GM13976 (cell line): ENCODE results near the gene PALS2.

Experiments
- DNase-seq: peaks from one replicate; pipeline ENCODE4 v3.0.0; 2012; ENCODE audit warnings: low spot score
- CTCF ChIP-seq: IDR thresholded peaks from 2 replicates; pipeline ENCODE4 v1.5.1; 2012; ENCODE audit warnings: borderline replicate concordance, mild to moderate bottlenecking; ENCODE audit not compliant: insufficient read depth; ENCODE audit errors: extremely low read depth, missing control alignments, control extremely low read depth
- in situ Hi-C: fragments of 300-500 bp; cut with MboI; formaldehyde crosslinking; loops from one replicate; pipeline ENCODE4 v1.12.0; 2022; ENCODE audit warnings: low sequenced_read_pairs, mixed read lengths, inconsistent platforms; ENCODE audit not compliant: unreplicated experiment

The PALS2 gene

GRCh38 chr7:24601600-24601999 is 28.3 kb downstream of the PALS2 start:
- TF ChIP-seq CTCF, result no peak
- no peak for DNase-seq
- in situ Hi-C loops, result no loop called here

- in situ Hi-C loops, result no loop called here
- no peak for DNase-seq
- no peak for TF ChIP-seq CTCF
Measured at GRCh38 chr7:24602860-24603456, 29.7 kb downstream of the PALS2 start.

GRCh38 chr7:24604630-24605029 is 31.4 kb downstream of the PALS2 start:
- in situ Hi-C loops, result no loop called here
- no peak for DNase-seq
- no peak for TF ChIP-seq CTCF

GRCh38 chr7:24608504-24608903 is 35.3 kb downstream of the PALS2 start:
- in situ Hi-C loops, result no loop called here
- TF ChIP-seq CTCF, result no peak

GRCh38 chr7:24609059-24609458 is 35.8 kb downstream of the PALS2 start:
- DNase-seq, result no peak
- in situ Hi-C loops, result no loop called here
- no peak for TF ChIP-seq CTCF

More at GRCh38 chr7:24608504-24608903, 35.3 kb downstream of the PALS2 start:
- DNase-seq, result no peak

- DNase-seq, result no peak
- TF ChIP-seq CTCF, result no peak
- in situ Hi-C loops, result no loop called here
Measured at GRCh38 chr7:24609570-24609969, 36.3 kb downstream of the PALS2 start.
